Fibroblast of the aortic adventitia (primary cell): ENCODE data around the gene SLC2A6. TPM values are rescaled to one million over a fixed set of nuclear protein-coding genes. Genes with fewer than 3 reads are reported as not detected.

Source experiments
- DNase-seq: peaks from one replicate; pipeline ENCODE4 v3.0.0-alpha.2; 2010; ENCODE audit warnings: low read depth
- H3K4me3 ChIP-seq: 2 replicates; pipeline ENCODE4 v1.5.1; 2011; ENCODE audit warnings: low read depth, mild to moderate bottlenecking, control low read depth, low read length, moderate library complexity
- CTCF ChIP-seq: IDR thresholded peaks from 2 replicates; pipeline ENCODE4 v1.5.1; 2011; ENCODE audit warnings: mild to moderate bottlenecking, low read length, control low read depth, inconsistent platforms; ENCODE audit not compliant: insufficient read depth
- total RNA-seq: library from RNA; depleted of rRNA; stranded (reverse); fragments of >200 nt; gene quantifications from 2 replicates; pipeline ENCODE4 v1.2.3, GENCODE V29; 2012; ENCODE audit warnings: low replicate concordance

The SLC2A6 gene
- total RNA-seq, 1 donor: 7.3 TPM

GRCh38 chr9:133490201-133490681 lies 11.3 kb upstream of the SLC2A6 start:
- H3K4me3 ChIP-seq: no peak overlapping the region
- DNase-seq: no peak
- no peak for TF ChIP-seq CTCF

- no peak overlapping the region for H3K4me3 ChIP-seq
- DNase-seq: no peak
- TF ChIP-seq CTCF: no peak
Measured at GRCh38 chr9:133489253-133490190, 10.6 kb upstream of the SLC2A6 start.

GRCh38 chr9:133488686-133489252 lies 9.9 kb upstream of the SLC2A6 start:
- no peak for TF ChIP-seq CTCF
- DNase-seq: no peak
- H3K4me3 ChIP-seq: no peak overlapping the region

- TF ChIP-seq CTCF: no peak
- DNase-seq: no peak
- no peak overlapping the region for H3K4me3 ChIP-seq
Measured at GRCh38 chr9:133487331-133487725, 8.4 kb upstream of the SLC2A6 start.

- no peak overlapping the region for H3K4me3 ChIP-seq
- no peak for DNase-seq
- no peak for TF ChIP-seq CTCF
Measured at GRCh38 chr9:133485531-133486260, 6.8 kb upstream of the SLC2A6 start.

- no peak for TF ChIP-seq CTCF
- H3K4me3 ChIP-seq: no peak overlapping the region
- DNase-seq: no peak
Measured at GRCh38 chr9:133484671-133485437, 6.0 kb upstream of the SLC2A6 start.
